Body of pancreas (tissue), 4 donors: ENCODE measurements around the gene SLC22A3.

Source experiments
- POLR2A ChIP-seq, 3 donors: fragments of 450-650 bp; IDR thresholded peaks; one replicate each; pipeline ENCODE4 v1.6.1; 2016; ENCODE audit warnings: antibody characterized with exemption in 3 of 3, mild to moderate bottlenecking in 2 of 3
- TF ChIP-seq, protein P1 (sequence below), 7 experiments: fragments of 450-650 bp in 4 of 7; fragments of 200-600 bp in 3 of 7; sonication (generic) in 3 of 7; IDR thresholded peaks; one replicate each; pipeline ENCODE4 v1.5.1; 2016 to 2019; ENCODE audit warnings: antibody characterized with exemption in 7 of 7

DNA sequence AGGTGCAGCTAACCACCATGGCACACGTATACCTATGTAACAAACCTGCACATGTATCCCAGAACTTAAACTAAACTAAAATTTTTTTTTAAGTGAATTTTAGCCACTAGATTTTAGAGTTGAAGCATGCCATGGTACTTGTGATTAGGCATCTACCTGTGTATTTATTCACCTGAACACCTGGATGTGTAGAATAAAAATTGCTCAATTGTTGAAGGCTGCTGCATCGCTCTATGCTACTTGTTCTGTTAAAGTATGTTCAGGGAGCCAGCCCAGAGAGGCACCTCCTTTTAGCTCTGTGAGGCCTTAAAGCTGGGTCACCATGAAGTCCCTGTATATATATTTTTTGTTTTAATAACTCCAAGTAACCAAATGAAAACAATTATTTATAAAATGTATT lies 28.3 kb downstream of the SLC22A3 start:
- TF ChIP-seq, protein P1, sequence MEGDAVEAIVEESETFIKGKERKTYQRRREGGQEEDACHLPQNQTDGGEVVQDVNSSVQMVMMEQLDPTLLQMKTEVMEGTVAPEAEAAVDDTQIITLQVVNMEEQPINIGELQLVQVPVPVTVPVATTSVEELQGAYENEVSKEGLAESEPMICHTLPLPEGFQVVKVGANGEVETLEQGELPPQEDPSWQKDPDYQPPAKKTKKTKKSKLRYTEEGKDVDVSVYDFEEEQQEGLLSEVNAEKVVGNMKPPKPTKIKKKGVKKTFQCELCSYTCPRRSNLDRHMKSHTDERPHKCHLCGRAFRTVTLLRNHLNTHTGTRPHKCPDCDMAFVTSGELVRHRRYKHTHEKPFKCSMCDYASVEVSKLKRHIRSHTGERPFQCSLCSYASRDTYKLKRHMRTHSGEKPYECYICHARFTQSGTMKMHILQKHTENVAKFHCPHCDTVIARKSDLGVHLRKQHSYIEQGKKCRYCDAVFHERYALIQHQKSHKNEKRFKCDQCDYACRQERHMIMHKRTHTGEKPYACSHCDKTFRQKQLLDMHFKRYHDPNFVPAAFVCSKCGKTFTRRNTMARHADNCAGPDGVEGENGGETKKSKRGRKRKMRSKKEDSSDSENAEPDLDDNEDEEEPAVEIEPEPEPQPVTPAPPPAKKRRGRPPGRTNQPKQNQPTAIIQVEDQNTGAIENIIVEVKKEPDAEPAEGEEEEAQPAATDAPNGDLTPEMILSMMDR (IDR thresholded peaks at IDR 0.05) = no peak
- no peak for TF ChIP-seq POLR2A (IDR thresholded peaks at IDR 0.05)
